ENCODE measurements around the gene VDR. TPM values are rescaled to one million over a fixed set of nuclear protein-coding genes. Genes with fewer than 3 reads are reported as not detected.

VDR gene
- total RNA-seq, 4 donors from 2014 or later: 36.7 to 47.9 (median 41.2) TPM

- DNase-seq (ENCODE audit: low spot score in 2 of 2): no peak
- peaks cover 41% of the 10 kb centered on the region for H3K4me1 ChIP-seq
- H3K27me3 ChIP-seq: no peaks in the 10 kb centered on the region
- TF ChIP-seq CTCF (IDR thresholded peaks at IDR 0.05) (no peak), POLR2AphosphoS5 (IDR thresholded peaks at IDR 0.05) (no peak), EP300 (IDR thresholded peaks at IDR 0.05) (no peak), POLR2A (IDR thresholded peaks at IDR 0.05) (no peak)
- peaks cover 23% of the 10 kb centered on the region for H3K36me3 ChIP-seq
- no peaks in the 10 kb centered on the region for H3K9me3 ChIP-seq
- no peak overlapping the region for H3K27ac ChIP-seq
- 95% methylated on average over 5 of the region's 5 CpGs for WGBS
- no peak overlapping the region for H3K4me3 ChIP-seq
Observed at GRCh38 chr12:47854531-47854930, 50.3 kb downstream of the VDR start.

- no peaks in the 10 kb centered on the region for H3K27me3 ChIP-seq
- peaks cover 23% of the 10 kb centered on the region for H3K36me3 ChIP-seq
- H3K4me3 ChIP-seq: no peak overlapping the region
- TF ChIP-seq CTCF (IDR thresholded peaks at IDR 0.05): no peak
- no peak for TF ChIP-seq POLR2A (IDR thresholded peaks at IDR 0.05)
- no peak for TF ChIP-seq EP300 (IDR thresholded peaks at IDR 0.05)
- no peak for TF ChIP-seq POLR2AphosphoS5 (IDR thresholded peaks at IDR 0.05)
- DNase-seq (ENCODE audit: low spot score in 2 of 2): no peak
- WGBS: 44% methylated on average over 10 of the region's 10 CpGs
- no peaks in the 10 kb centered on the region for H3K9me3 ChIP-seq
- H3K4me1 ChIP-seq: peaks cover 25% of the 10 kb centered on the region
- no peak overlapping the region for H3K27ac ChIP-seq
Observed at GRCh38 chr12:47852096-47852571, 52.7 kb downstream of the VDR start.

- Histone ChIP-seq H3K36me3 (peaks cover 25% of the 10 kb centered on the region), H3K9me3 (no peaks in the 10 kb centered on the region), H3K27ac (no peak overlapping the region), H3K27me3 (no peaks in the 10 kb centered on the region), H3K4me1 (peaks cover 25% of the 10 kb centered on the region), H3K4me3 (no peak overlapping the region)
- no peak for TF ChIP-seq POLR2A (IDR thresholded peaks at IDR 0.05)
- no peak for TF ChIP-seq EP300 (IDR thresholded peaks at IDR 0.05)
- TF ChIP-seq CTCF (IDR thresholded peaks at IDR 0.05): no peak
- no peak for TF ChIP-seq POLR2AphosphoS5 (IDR thresholded peaks at IDR 0.05)
- no peak for DNase-seq (ENCODE audit: low spot score in 2 of 2)
- WGBS: 69% methylated on average over 3 of the region's 3 CpGs
Observed at GRCh38 chr12:47851303-47851952, 53.4 kb downstream of the VDR start.

GRCh38 chr12:47850153-47851084, 54.4 kb downstream of the VDR start:
- H3K4me3 ChIP-seq: no peak overlapping the region
- WGBS: 43% methylated on average over 12 of the region's 12 CpGs
- no peak overlapping the region for H3K27ac ChIP-seq
- H3K9me3 ChIP-seq: no peaks in the 10 kb centered on the region
- DNase-seq (ENCODE audit: low spot score in 2 of 2): peak in 1 of 2 donors; percentile 52
- no peak for TF ChIP-seq EP300 (IDR thresholded peaks at IDR 0.05)
- TF ChIP-seq POLR2AphosphoS5 (IDR thresholded peaks at IDR 0.05): no peak
- H3K4me1 ChIP-seq: peaks cover 29% of the 10 kb centered on the region
- peaks cover 23% of the 10 kb centered on the region for H3K36me3 ChIP-seq
- H3K27me3 ChIP-seq: no peaks in the 10 kb centered on the region

- Histone ChIP-seq H3K27me3 (no peaks in the 10 kb centered on the region), H3K4me1 (peaks cover 41% of the 10 kb centered on the region), H3K27ac (no peak overlapping the region), H3K9me3 (no peaks in the 10 kb centered on the region), H3K4me3 (no peak overlapping the region), H3K36me3 (peaks cover 13% of the 10 kb centered on the region)
- TF ChIP-seq POLR2AphosphoS5 (IDR thresholded peaks at IDR 0.05) (no peak), EP300 (IDR thresholded peaks at IDR 0.05) (no peak), CTCF (IDR thresholded peaks at IDR 0.05) (no peak), POLR2A (IDR thresholded peaks at IDR 0.05) (no peak)
- WGBS: 60% methylated on average over 5 of the region's 5 CpGs
- no peak for DNase-seq (ENCODE audit: low spot score in 2 of 2)
Observed at GRCh38 chr12:47849261-47849660, 55.5 kb downstream of the VDR start.

All from suprapubic skin (tissue), 4 donors.